Neural crest cell (in vitro differentiated cells): ENCODE results near the gene PRKG1. TPM values are rescaled to one million over a fixed set of nuclear protein-coding genes. Genes with fewer than 3 reads are reported as not detected.
"Not testable (repeated sequence)": the region's sequence is repeated elsewhere in the genome, so short reads cannot be mapped to it uniquely, and the experiment has no call there.

Source experiments
- DNase-seq: peaks from one replicate; pipeline ENCODE4 v3.0.0; 2021; ENCODE audit warnings: low read depth, mixed read lengths, low spot score
- H3K27ac Mint-ChIP-seq: one replicate; pipeline ENCODE4 v1.8.0; 2021; ENCODE audit warnings: mild to moderate bottlenecking, mixed read lengths; ENCODE audit not compliant: unreplicated experiment
- H3K27me3 Mint-ChIP-seq: 2 replicates; pipeline ENCODE4 v1.8.0; 2021; ENCODE audit warnings: low read depth, mild to moderate bottlenecking, mixed read lengths
- H3K36me3 Mint-ChIP-seq: 2 replicates; pipeline ENCODE4 v1.8.0; 2021; ENCODE audit warnings: low read depth, mild to moderate bottlenecking, mixed read lengths
- H3K4me1 Mint-ChIP-seq: 2 replicates; pipeline ENCODE4 v1.8.0; 2021; ENCODE audit warnings: mixed read lengths
- H3K4me3 Mint-ChIP-seq: one replicate; pipeline ENCODE4 v1.8.0; 2021; ENCODE audit warnings: mild to moderate bottlenecking, mixed read lengths
- H3K9me3 Mint-ChIP-seq: 2 replicates; pipeline ENCODE4 v1.8.0; 2021; ENCODE audit warnings: mixed read lengths
- total RNA-seq: library from RNA; stranded (reverse); gene quantifications from 2 replicates; pipeline ENCODE4 v1.2.1, GENCODE V29; 2021
- TF ChIP-seq, protein P1 (sequence below): fragments of 200-600 bp; sonication (generic); conservative IDR thresholded peaks from 2 replicates; pipeline ENCODE4 v1.5.0; 2021; ENCODE audit warnings: antibody characterized with exemption, mild to moderate bottlenecking

Gene PRKG1
- total RNA-seq, 1 donor from 2014 or later: 4.4 TPM

DNA sequence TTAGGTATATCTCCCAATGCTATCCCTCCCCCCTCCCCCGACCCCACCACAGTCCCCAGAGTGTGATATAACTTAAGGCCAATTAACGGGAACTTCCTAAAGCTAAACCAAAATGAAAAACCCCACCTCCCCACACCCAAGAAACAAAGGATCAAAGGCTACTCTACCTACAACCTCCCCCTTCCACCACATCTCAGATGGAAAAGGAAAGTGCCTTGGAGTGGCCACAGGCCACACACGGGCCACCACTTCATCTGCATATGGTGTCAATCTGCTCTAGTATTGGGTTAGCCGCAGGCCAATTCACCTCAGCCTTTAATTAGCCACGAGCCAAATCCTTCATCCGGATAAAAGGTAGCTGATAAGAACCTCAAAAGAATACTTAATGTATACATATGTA lies 605.6 kb downstream of the PRKG1 start:
- peaks cover 2% of the 10 kb centered on the region for H3K9me3 Mint-ChIP-seq
- TF ChIP-seq, protein P1, sequence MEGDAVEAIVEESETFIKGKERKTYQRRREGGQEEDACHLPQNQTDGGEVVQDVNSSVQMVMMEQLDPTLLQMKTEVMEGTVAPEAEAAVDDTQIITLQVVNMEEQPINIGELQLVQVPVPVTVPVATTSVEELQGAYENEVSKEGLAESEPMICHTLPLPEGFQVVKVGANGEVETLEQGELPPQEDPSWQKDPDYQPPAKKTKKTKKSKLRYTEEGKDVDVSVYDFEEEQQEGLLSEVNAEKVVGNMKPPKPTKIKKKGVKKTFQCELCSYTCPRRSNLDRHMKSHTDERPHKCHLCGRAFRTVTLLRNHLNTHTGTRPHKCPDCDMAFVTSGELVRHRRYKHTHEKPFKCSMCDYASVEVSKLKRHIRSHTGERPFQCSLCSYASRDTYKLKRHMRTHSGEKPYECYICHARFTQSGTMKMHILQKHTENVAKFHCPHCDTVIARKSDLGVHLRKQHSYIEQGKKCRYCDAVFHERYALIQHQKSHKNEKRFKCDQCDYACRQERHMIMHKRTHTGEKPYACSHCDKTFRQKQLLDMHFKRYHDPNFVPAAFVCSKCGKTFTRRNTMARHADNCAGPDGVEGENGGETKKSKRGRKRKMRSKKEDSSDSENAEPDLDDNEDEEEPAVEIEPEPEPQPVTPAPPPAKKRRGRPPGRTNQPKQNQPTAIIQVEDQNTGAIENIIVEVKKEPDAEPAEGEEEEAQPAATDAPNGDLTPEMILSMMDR: no peak
- no peak overlapping the region for H3K27ac Mint-ChIP-seq
- no peaks in the 10 kb centered on the region for H3K4me1 Mint-ChIP-seq
- H3K27me3 Mint-ChIP-seq: no peaks in the 10 kb centered on the region
- no peaks in the 10 kb centered on the region for H3K36me3 Mint-ChIP-seq
- H3K4me3 Mint-ChIP-seq: no peak overlapping the region
- DNase-seq: no peak

DNA sequence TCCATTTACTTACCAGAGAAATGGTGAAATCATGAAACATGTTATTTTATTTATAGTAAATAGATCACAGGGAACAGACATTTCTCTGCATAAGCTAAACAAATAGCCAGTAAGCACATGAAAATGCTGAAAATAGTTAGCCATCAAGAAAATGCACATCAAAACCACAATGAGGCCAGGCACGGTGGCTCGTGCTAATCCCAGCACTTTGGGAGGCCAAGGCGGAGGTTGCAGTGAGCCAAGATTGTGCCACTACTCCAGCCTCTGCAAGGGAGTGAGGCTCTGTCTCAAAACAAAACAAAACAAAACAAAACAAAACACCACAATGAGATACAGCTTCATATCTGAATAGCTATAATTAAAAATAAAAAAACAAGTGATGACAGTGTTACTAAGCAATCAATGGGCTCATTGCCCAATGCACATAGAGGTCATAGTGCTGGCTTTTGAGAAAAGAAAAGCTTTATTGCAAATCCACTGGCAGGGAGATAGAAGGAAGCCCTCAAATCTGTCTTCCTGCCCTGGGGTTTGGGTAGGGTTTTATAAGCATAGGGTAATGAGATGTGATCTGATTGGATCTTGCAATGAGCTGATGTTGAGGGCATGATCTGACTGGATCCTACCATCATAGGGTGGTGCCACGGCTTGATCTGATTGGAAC lies 608.9 kb downstream of the PRKG1 start:
- H3K4me3 Mint-ChIP-seq: no peak overlapping the region
- H3K27ac Mint-ChIP-seq: no peak overlapping the region
- no peaks in the 10 kb centered on the region for H3K27me3 Mint-ChIP-seq
- H3K9me3 Mint-ChIP-seq: no peaks in the 10 kb centered on the region
- no peak for DNase-seq
- TF ChIP-seq, protein P1: no peak
- H3K36me3 Mint-ChIP-seq: no peaks in the 10 kb centered on the region
- H3K4me1 Mint-ChIP-seq: no peaks in the 10 kb centered on the region

DNA sequence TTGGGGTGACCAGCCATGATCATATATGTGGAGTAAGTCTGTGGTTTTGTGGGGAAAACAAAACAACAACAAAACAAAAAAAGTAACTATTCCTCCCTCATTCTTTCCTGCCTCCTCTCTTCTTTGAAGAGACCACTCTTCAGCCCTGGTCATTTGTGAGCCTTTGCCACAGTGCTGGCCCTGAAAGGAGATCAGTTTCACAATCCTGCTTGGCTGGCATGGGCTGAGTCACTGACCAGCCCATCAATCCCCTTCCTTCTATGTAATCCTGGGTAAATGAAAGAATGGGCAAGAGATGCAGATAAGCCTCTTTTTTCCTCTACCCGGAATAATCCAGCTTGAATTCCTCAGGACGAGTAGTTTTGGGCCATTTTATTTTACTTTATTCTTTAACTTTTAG lies 611.5 kb downstream of the PRKG1 start:
- Mint-ChIP-seq H3K27ac (no peak overlapping the region), H3K4me3 (no peak overlapping the region), H3K27me3 (no peaks in the 10 kb centered on the region), H3K9me3 (peaks cover 11% of the 10 kb centered on the region), H3K4me1 (no peaks in the 10 kb centered on the region), H3K36me3 (peaks cover 4% of the 10 kb centered on the region)
- DNase-seq: no peak
- TF ChIP-seq, protein P1: no peak

DNA sequence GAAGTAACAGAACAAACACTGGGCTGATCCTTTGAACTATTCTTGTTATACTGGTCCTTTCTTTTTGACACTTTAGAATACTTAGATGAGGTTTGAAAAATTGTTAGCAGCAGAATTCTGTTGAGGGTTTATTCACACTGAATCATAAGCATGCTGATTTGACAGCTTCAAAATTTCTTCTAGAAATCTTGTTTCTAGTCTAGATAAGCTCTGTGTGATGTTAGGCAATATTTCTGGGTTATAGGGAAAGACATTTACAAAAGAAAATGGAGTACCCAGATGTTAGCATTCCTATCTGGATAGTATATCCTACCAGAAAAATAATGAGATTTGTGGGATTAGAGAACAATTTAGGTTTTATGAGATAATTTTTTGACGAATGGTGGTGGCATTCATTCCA lies 613.0 kb downstream of the PRKG1 start:
- peaks cover 11% of the 10 kb centered on the region for H3K9me3 Mint-ChIP-seq
- no peak overlapping the region for H3K27ac Mint-ChIP-seq
- H3K27me3 Mint-ChIP-seq: no peaks in the 10 kb centered on the region
- no peaks in the 10 kb centered on the region for H3K4me1 Mint-ChIP-seq
- peaks cover 4% of the 10 kb centered on the region for H3K36me3 Mint-ChIP-seq
- TF ChIP-seq, protein P1: no peak
- no peak overlapping the region for H3K4me3 Mint-ChIP-seq
- no peak for DNase-seq

DNA sequence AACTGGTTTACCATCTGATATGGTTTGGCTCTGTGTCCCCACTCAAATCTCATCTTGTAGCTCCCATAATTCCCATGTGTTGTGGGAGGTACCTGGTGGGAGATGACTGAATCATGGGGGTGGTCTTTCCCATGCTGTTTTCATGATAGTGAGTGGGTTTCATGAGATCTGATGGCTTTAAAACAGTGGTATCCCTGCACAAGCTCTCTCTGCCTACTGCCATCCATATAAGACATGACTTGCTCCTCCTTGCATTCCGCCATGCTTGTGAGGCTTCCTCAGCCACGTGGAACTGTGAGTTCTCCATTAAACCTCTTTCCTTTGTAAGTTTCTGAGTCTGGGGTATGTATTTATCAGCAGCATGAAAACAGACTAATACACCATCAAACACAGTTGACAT lies 614.5 kb downstream of the PRKG1 start:
- not testable (repeated sequence) for H3K27me3 Mint-ChIP-seq

DNA sequence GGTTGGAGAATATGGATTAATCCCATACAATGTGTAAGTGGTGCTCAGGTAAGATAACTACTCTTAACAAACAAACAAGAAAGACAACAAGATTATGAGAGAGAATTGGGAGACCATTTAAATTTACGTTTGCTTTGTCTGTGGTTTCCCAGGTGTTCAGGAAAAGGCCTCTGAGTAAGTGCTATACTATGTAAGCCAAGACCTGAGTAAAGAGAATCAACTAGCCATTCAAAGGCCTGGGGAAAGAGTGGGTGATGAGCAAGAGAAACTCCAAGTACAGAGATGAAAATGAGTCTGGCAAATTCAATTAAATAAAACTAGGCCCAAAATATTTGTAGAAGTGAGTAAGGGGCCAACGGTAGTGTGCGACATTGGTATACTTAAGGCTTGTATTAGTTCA lies 615.2 kb downstream of the PRKG1 start:
- H3K27ac Mint-ChIP-seq: no peak overlapping the region
- H3K4me3 Mint-ChIP-seq: no peak overlapping the region
- H3K4me1 Mint-ChIP-seq: no peaks in the 10 kb centered on the region
- no peak for DNase-seq
- H3K9me3 Mint-ChIP-seq: peaks cover 11% of the 10 kb centered on the region
- peaks cover 4% of the 10 kb centered on the region for H3K36me3 Mint-ChIP-seq
- H3K27me3 Mint-ChIP-seq: no peaks in the 10 kb centered on the region
- TF ChIP-seq, protein P1: no peak

More for the DNA sequence above, 614.5 kb downstream of the PRKG1 start:
- DNase-seq, H3K4me3 Mint-ChIP-seq, H3K4me1 Mint-ChIP-seq, H3K36me3 Mint-ChIP-seq, H3K27ac Mint-ChIP-seq: not testable (repeated sequence)
- peaks cover 11% of the 10 kb centered on the region for H3K9me3 Mint-ChIP-seq
